Thyroid gland (tissue), 4 donors: Measurements from ENCODE around the gene MXI1.
"Not testable (repeated sequence)": the region's sequence is repeated elsewhere in the genome, so short reads cannot be mapped to it uniquely, and the experiment has no call there.

ENCODE experiments used
- CTCF ChIP-seq, 6 experiments: fragments of 200-600 bp in 3 of 6; fragments of 450-650 bp in 3 of 6; sonication (generic) in 3 of 6; IDR thresholded peaks; one replicate each; pipeline ENCODE4 v1.5.1; 2016 to 2019; ENCODE audit warnings: antibody characterized with exemption in 6 of 6, mild to moderate bottlenecking in 2 of 6, inconsistent platforms in 1 of 6, moderate library complexity in 1 of 6
- POLR2A ChIP-seq, 2 donors: fragments of 450-650 bp; IDR thresholded peaks; one replicate each; pipeline ENCODE4 v1.6.1; 2017; ENCODE audit warnings: antibody characterized with exemption in 2 of 2, mild to moderate bottlenecking in 2 of 2, moderate library complexity in 1 of 2

GRCh38 chr10:110249489-110249888 lies 42.1 kb downstream of the MXI1 start:
- not testable (repeated sequence) for TF ChIP-seq POLR2A, CTCF (IDR thresholded peaks at IDR 0.05)
